NK-92 (cell line): Measurements from ENCODE around the gene QKI.

Experiments
- DNase-seq: peaks from one replicate; lab custom pipeline; 2025; ENCODE audit not compliant: unreplicated experiment; lab: John Stamatoyannopoulos, UW

QKI gene

DNA sequence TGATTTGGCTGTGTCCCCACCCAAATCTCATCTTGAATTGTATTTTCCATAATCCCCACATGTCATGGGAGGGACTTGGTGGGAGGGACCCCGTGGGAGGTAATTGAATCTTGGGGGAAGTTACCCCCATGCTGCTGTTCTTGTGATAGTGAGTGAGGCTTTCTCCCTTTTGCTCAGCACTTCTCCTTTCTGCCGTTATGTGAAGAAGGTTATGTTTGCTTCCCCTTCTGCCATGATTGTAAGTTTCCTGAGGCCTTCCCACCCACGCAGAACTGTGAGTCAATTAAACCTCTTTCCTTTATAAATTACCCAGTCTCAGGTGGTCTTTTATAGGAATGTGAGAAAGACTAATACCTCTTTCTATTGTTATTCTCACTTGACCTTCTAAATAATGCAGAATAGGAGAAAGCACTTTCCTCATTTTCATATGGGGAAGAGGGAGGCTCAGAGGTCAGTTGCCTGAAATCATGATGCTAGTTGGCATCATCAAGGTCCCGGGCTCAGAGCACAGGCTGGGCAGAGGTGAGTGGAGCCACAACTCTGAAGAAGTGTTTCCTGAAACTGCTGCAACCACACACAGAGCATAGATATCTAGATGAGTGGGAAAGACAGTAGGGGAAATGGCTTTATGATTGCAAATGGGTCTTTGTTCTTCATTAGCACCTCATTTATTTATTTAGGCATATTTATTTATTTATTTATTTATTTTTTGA lies 191.0 kb downstream of the QKI start:
- no peak for DNase-seq

DNA sequence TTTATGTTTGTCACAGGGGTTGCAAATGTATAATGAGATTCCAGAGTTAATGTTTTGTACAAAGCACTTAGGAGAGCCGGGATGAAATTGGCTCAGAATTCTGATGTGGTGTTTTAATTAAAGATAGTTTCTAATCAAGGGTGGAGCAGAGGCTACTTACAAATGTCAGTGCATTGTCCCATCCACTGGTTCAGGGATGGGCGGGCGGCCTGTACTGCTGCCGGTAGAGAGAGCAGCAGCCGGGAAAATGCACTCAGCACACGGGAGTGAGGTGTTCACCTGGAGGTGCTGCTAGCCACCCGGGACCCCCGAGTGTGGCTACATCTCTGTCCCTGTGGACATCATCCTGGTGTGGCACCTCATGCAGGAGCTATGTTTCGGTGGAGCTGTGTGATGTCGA lies 193.3 kb downstream of the QKI start:
- DNase-seq: no peak

DNA sequence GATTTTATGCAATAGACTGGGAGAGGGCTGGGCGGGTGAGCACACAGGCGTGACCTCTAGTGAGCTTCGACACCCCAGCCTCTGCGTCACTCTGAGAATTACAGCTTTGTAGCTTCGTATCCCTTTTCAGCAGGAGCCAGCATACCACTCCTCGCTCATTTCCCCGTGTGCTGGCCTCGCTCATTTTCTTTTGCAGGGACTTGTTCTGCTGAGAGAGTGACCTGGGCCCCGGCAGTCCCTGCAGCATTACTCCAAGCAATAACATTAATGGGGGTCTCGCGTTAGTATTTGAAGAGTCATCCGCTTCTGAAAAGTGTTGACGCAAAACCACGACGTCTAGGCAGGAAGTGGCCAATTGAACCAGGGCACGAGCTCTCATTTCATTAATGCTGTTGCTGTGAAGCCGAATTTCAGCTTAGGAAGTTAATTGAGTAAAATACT lies 193.7 kb downstream of the QKI start:
- DNase-seq: no peak

DNA sequence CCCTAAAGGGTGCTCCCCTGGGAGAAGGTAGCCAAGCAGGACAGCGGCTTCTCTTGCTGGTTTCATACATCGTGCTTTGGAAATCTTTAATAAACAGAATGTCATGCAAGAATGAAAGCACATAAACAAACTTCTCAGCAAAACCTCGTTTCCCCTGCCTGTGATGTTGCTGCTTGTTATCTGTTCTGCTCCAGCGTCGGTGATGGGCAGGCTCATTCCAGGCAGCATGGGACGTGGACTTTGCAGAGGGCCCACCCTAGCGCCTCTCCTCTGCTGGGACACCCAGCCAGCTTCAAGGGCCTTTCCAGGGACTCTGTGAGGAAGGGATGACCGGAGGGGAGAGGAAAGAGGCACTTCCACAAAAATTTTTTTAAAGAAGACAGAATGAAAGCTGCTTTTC lies 197.7 kb downstream of the QKI start:
- DNase-seq: no peak

DNA sequence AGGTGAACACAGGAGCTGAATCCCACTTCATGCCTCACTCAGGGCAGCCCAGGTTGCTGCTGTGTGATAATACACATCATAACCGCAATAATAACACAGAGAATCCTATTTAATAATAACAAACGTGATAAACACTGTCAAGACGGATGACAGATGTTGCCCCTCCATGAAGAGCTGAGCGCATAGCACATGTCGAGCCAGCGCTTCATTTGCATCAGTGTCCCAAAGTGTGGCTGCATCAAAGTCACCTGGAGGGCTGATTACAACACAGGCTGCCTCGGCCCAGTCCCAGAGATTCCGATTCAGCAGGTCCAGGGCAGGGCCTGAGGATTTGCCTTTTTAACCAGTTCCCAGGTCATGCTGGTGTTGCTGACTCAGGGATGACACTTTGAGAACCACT lies 198.5 kb downstream of the QKI start:
- no peak for DNase-seq

DNA sequence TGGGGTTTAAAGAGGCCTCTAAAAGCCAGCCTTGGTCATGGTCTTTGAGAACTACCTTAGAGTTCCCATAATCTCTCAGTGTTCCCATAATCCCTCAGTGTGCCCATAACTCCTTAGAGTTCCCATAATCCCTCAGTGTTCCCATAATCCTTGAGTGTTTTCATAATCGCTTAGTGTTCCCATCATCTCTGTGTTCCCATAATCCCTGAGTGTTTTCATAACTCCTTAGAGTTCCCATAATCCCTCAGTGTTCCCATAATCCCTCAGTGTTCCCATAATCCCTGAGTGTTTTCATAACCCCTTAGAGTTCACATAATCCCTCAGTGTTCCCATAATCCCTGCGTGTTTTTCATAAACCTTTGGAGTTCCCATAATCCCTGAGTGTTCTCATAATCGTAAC lies 199.2 kb downstream of the QKI start:
- no peak for DNase-seq

DNA sequence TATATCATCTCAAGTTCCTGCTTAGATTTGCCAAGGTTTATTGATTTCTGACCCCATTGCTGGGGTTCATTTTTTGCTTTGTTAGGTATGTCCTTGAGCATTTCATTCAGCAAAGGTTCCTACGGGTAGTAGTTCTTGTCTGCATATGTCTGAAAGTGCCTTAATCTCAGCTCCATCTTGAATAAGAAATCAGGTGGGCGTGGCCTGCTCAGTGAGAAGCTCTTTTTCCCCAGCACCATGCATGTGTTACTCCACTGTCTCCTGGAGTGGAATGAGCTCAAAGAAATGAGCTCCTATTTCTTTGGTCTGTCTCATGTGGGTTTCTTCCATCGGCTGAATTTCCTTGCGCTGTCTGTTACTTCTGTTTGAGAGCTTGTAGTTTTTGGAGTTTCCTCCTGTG lies 201.9 kb downstream of the QKI start:
- DNase-seq: no peak

DNA sequence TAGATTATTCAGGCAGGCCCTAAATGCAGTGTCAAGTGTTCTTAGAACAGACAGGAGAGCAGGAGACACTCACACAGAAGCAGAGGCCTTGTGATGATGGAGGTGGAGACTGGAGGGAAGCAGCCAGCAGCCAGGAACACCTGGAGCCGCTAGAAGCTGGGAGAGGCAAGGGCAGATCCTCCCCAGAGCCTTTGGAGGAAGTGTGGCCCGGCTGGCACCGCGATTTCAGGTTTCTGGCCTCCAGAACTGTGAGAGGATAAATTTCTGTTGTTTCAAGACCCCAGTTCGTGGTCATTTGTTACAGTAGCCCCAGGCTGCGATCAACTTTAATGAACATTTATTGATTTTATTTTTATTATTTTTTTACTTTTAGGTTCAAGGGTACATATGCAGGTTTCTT lies 203.0 kb downstream of the QKI start:
- no peak for DNase-seq

DNA sequence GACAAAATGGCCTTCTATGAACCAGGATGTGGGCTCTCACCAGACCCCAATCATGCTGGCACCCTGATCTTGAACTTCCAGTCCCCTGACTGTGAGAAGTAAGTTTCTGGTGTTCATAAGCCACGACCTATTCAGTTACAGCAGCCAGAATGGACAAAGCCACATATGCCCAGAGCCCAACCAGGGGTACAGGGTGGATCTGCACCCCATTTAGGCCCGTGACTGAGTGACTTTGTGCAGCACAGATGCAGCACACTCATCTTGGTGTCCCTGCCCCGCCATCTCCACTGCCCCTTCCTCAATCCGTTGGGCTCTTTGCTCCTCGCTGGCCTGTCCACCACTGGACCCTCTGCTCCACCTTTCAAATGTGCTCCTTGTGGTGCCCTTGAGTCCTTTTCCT lies 205.6 kb downstream of the QKI start:
- no peak for DNase-seq

DNA sequence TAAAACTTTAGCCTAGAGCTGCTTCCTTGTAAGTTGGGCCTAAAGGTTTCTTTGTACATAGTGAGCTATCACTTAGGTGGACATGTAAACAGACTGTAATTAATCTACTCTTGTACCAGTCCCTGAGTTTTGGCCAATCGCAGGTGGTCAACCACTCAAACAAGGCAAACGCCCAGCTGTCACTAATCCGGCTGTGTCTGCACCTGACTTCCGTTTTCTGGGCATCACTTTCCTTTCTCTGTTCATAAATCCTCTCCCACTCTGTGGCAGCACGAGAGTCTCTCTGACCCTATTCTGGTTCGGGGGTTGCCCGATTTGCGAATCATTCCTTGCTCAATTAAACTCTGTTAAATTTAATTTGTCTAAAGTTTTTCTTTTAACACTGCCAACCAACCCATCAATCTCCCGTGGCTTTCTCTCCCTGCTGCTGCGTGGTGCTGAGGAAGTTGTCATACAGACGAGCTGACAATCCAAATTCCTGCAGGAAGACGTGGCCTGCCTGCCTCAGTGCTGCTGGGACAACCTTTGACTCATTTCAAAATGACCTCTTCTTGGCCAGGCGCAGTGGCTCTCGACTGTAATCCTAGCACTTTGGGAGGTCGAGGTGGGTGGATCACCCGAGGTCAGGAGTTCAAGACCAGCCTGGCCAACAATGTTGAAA lies 206.3 kb downstream of the QKI start:
- DNase-seq: no peak

DNA sequence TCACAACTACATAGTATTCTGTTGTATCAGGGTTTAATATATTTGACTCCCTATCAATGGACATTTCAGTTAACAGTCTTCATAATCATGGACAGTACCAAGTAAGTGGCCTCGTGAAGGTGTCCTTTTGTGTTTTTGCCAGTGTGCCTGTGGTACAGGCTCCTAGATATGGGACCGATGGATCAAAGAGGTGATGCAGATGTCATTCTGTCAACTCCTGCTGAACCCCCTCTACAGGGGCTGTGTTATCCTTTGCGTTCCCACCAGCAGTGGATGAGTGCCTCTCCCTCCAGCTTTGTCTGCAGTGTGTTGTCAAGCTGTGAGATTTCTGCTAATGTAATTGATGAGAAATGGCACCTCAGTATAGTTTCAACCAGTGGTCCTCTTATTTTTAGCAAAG lies 210.7 kb downstream of the QKI start:
- DNase-seq: no peak

DNA sequence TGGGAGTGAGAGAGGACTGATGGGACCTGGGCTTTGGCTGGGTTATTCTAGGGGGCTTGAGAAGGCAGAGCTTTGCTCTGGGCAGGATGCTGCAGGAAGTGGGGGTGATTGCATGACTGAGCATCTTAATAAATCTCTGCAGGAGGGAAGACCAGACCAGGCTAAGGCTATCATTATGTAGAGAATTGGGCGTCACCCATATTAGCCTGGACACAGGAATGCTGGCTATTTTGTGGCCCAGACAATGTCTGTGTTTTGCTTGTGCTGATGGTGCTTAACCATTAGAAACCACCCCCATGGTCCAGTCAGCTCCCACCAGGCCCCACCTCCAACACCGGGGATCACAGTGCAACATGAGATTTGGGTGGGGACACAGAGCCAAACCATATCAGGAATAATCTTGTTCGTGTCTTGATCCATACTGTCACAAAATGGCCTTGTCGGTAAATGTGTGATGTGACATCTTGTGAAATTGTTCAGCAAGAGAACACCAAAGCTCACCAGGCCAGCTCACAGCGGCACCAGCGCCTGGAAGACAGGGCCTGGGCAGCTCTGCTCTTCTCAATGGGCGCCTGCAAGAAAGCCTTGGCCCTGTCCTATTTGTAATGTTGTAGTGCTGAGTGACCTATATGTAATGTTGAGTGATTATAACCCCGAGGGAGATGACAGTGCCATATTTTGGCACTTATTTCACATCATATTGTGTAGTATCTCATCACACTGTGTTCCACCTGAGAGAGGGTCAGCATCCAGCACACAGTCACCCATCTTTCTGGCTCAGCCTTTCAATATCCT lies 211.8 kb downstream of the QKI start:
- DNase-seq: no peak

DNA sequence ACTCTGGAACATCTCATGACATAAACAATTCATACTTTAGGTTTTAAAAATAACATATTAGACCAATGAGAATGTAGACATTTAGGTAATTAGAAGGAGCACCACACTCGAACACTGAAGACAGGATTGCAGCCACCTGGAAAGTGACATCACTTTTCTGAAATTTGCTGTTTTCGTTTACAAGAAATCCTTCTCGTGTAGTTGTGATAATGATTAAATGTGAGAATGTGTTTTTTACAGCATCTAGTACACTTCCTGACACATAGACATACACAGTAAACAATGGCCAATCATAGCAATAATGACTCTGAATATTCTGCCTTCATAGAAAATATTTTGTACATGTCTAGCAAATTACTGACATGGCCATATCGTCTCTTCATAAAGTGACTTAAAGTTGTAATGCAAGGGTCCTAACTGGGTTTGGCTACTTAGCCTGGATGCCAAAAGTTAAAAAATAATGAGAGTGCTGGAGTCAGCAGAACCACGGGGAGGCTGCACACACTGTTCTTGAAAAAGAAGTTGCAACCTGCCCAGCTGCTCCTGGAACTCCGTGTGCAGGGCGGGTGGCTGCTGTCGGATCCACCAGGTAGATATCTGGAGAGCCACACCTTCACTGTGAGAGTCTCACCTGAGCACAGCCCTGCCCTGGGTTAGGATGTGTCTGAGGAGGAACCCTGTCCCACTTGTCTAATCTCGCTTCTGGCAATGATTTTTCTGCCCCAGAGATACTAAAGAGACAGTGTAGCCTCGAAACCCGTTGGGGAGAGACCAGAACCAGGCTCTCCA lies 212.9 kb downstream of the QKI start:
- no peak for DNase-seq
